K562 (cell line): Measurements from ENCODE around the gene RABGAP1. TPM values are rescaled to one million over a fixed set of nuclear protein-coding genes. Genes with fewer than 3 reads are reported as not detected.
A peak's percentile ranks its signal among the peaks of the same experiment; 100 is the strongest.

Experiments used
- ADNP ChIP-seq: fragments of 200-800 bp; sonication (Bioruptor generic); IDR thresholded peaks from 2 replicates; pipeline ENCODE4 v1.6.1; 2016; ENCODE audit warnings: missing genetic modification characterization, missing compliant biosample characterization
- ARID1B ChIP-seq: fragments of 450-650 bp; IDR thresholded peaks from 2 replicates; pipeline ENCODE4 v1.6.1; 2016; ENCODE audit warnings: antibody characterized with exemption, mild to moderate bottlenecking, inconsistent platforms
- BACH1 ChIP-seq: fragments of 200-800 bp; sonication (Bioruptor generic); IDR thresholded peaks from 2 replicates; pipeline ENCODE4 v1.6.1; 2016; ENCODE audit warnings: missing genetic modification characterization, missing compliant biosample characterization
- CBFB ChIP-seq: sonication (generic); formaldehyde crosslinking; IDR thresholded peaks from 2 replicates; pipeline ENCODE4 v1.4.0; 2020; ENCODE audit warnings: mild to moderate bottlenecking, missing genetic modification reagents
- E2F6 ChIP-seq, 2 experiments: IDR thresholded peaks; 2 replicates each; pipeline ENCODE4 v1.6.1; 2011; ENCODE audit warnings: borderline replicate concordance in 1 of 2, control low read depth in 1 of 2, low read depth in 1 of 2, low read length in 1 of 2, mild to moderate bottlenecking in 1 of 2, mixed read lengths in 1 of 2, moderate library complexity in 1 of 2; ENCODE audit not compliant: insufficient read depth in 1 of 2, insufficient read length in 1 of 2, poor library complexity in 1 of 2, severe bottlenecking in 1 of 2; ENCODE audit errors: extremely low read depth in 1 of 2
- EHMT2 ChIP-seq: fragments of 450-650 bp; IDR thresholded peaks from 2 replicates; pipeline ENCODE4 v1.6.1; 2018; ENCODE audit warnings: antibody characterized with exemption
- EP300 ChIP-seq: IDR thresholded peaks from 2 replicates; pipeline ENCODE4 v1.6.1; 2012; ENCODE audit warnings: low read length, improper control_type of control experiment
- EP400 ChIP-seq: fragments of 450-650 bp; IDR thresholded peaks from 2 replicates; pipeline ENCODE4 v1.6.1; 2017; ENCODE audit warnings: antibody characterized with exemption, mild to moderate bottlenecking, moderate library complexity
- FOXA3 ChIP-seq, 2 experiments: fragments of 450-650 bp in 1 of 2; sonication (generic) in 1 of 2; formaldehyde crosslinking; IDR thresholded peaks in 1 of 2; conservative IDR thresholded peaks in 1 of 2; 2 replicates each; pipeline versions ENCODE4 v1.4.0 to v1.8.0; 2020 to 2022; ENCODE audit warnings: mild to moderate bottlenecking in 2 of 2, missing genetic modification reagents in 1 of 2
- IFI16 ChIP-seq: fragments of 250-450 bp; sonication (Bioruptor Pico); IDR thresholded peaks from 2 replicates; pipeline ENCODE4 v2.1.2; 2022; ENCODE audit warnings: mild to moderate bottlenecking, inconsistent platforms
- KLF13 ChIP-seq: fragments of 450-650 bp; IDR thresholded peaks from 2 replicates; pipeline ENCODE4 v1.6.1; 2016; ENCODE audit warnings: missing genetic modification characterization, low read depth, mild to moderate bottlenecking, missing compliant biosample characterization, moderate library complexity, borderline replicate concordance
- RAD51 ChIP-seq: fragments of 450-650 bp; IDR thresholded peaks from 2 replicates; pipeline ENCODE4 v1.7.1; 2016; ENCODE audit warnings: low read depth, mild to moderate bottlenecking, borderline replicate concordance
- RBM14 ChIP-seq: fragments of 200-400 bp; formaldehyde crosslinking; IDR thresholded peaks from 2 replicates; pipeline ENCODE4 v1.6.1; 2018; ENCODE audit warnings: low read depth, mild to moderate bottlenecking, low read length, moderate library complexity, borderline replicate concordance; ENCODE audit not compliant: insufficient read depth
- RBM25 ChIP-seq: fragments of 200-400 bp; formaldehyde crosslinking; IDR thresholded peaks from 2 replicates; pipeline ENCODE4 v1.6.1; 2018; ENCODE audit warnings: low read length, low read depth, moderate library complexity; ENCODE audit not compliant: severe bottlenecking
- TAF1 ChIP-seq: IDR thresholded peaks from 2 replicates; pipeline ENCODE4 v1.6.1; 2011; ENCODE audit warnings: mild to moderate bottlenecking, low read length, moderate library complexity; ENCODE audit not compliant: insufficient read depth, control insufficient read depth, severe bottlenecking; ENCODE audit errors: extremely low read depth
- ZNF121 ChIP-seq: sonication (generic); formaldehyde crosslinking; conservative IDR thresholded peaks from 2 replicates; pipeline ENCODE4 v1.8.0; 2022; ENCODE audit warnings: missing genetic modification reagents
- ZNF134 ChIP-seq: fragments of 250-450 bp; sonication (Bioruptor Pico); conservative IDR thresholded peaks from 2 replicates; pipeline ENCODE4 v1.4.0; 2020
- ZNF239 ChIP-seq: fragments of 250-450 bp; sonication (Bioruptor Pico); IDR thresholded peaks from 2 replicates; pipeline ENCODE4 v1.4.0; 2020; ENCODE audit warnings: mild to moderate bottlenecking
- ZNF518B ChIP-seq: fragments of 250-450 bp; sonication (Bioruptor Pico); IDR thresholded peaks from 2 replicates; pipeline ENCODE4 v1.5.0; 2021; ENCODE audit warnings: mild to moderate bottlenecking, moderate library complexity
- ZNF780A ChIP-seq: fragments of 250-450 bp; sonication (Bioruptor Pico); IDR thresholded peaks from 2 replicates; pipeline ENCODE4 v1.5.0; 2021; ENCODE audit warnings: mild to moderate bottlenecking
- polyA plus RNA-seq, 8 experiments: library from polyadenylated mRNA; depleted of rRNA in 4 of 8; stranded (reverse) in 5 of 8; unstranded in 3 of 8; fragments of >200 nt; fragmentation: Nextera tagmentation in 2 of 8; fragmentation: Illumina TruSeq in 1 of 8; extraction: Ambion mirVana in 2 of 8; extraction: Trizol in 1 of 8; gene quantifications; 2 replicates each; pipeline versions ENCODE4 v1.2.1 to v1.2.3, GENCODE V29; 2011 to 2014; ENCODE audit warnings: inconsistent platforms in 1 of 8, missing spikeins in 1 of 8
- total RNA-seq, 7 experiments: library from RNA; depleted of rRNA in 6 of 7; stranded (reverse); fragments of >200 nt in 6 of 7; fragmentation: Illumina TruSeq in 2 of 7; extraction: Trizol in 2 of 7; gene quantifications; 2 replicates each; pipeline versions ENCODE4 v1.2.1 to v1.2.3, GENCODE V29; 2011 to 2021; ENCODE audit warnings: low replicate concordance in 1 of 7
- TF ChIP-seq, protein P1 (sequence below): fragments of 250-450 bp; sonication (Bioruptor Pico); IDR thresholded peaks from 2 replicates; pipeline ENCODE4 v1.5.0; 2021; ENCODE audit warnings: mild to moderate bottlenecking, borderline replicate concordance

Gene RABGAP1
- total and polyA plus RNA-seq, 9 of the 15 experiments (the other 6 are each of a cell fraction or from before 2014, with no cell fraction given) = 1.5 to 22.7 (median 13.1) TPM

GRCh38 chr9:122941582-122942234, 888 bp downstream of the RABGAP1 start (continued):
- TF ChIP-seq E2F6 (IDR thresholded peaks at IDR 0.05; ENCODE audit: borderline replicate concordance in 1 of 2, extremely low read depth in 1 of 2, insufficient read depth in 1 of 2, insufficient read length in 1 of 2, low read depth in 1 of 2, low read length in 1 of 2, poor library complexity in 1 of 2, severe bottlenecking in 1 of 2) = no peak
- no peak for TF ChIP-seq ZNF134
- TF ChIP-seq, protein P1, sequence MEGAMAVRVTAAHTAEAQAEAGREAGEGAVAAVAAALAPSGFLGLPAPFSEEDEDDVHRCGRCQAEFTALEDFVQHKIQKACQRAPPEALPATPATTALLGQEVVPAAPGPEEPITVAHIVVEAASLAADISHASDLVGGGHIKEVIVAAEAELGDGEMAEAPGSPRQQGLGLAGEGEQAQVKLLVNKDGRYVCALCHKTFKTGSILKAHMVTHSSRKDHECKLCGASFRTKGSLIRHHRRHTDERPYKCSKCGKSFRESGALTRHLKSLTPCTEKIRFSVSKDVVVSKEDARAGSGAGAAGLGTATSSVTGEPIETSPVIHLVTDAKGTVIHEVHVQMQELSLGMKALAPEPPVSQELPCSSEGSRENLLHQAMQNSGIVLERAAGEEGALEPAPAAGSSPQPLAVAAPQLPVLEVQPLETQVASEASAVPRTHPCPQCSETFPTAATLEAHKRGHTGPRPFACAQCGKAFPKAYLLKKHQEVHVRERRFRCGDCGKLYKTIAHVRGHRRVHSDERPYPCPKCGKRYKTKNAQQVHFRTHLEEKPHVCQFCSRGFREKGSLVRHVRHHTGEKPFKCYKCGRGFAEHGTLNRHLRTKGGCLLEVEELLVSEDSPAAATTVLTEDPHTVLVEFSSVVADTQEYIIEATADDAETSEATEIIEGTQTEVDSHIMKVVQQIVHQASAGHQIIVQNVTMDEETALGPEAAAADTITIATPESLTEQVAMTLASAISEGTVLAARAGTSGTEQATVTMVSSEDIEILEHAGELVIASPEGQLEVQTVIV (CRISPR knock-in tag) = no peak
- no peak for TF ChIP-seq RBM14
- TF ChIP-seq ARID1B = no peak
- TF ChIP-seq EP300 = no peak
- TF ChIP-seq BACH1 (tag) = no peak
- no peak for TF ChIP-seq CBFB (CRISPR knock-in tag)
- TF ChIP-seq EP400 = no peak
- no peak for TF ChIP-seq RAD51
- TF ChIP-seq IFI16 = no peak
- no peak for TF ChIP-seq FOXA3 (CRISPR knock-in tag; conservative IDR thresholded peaks at IDR 0.05 in 1 of 2, IDR thresholded peaks at IDR 0.05 in 1 of 2)
- TF ChIP-seq ZNF518B (CRISPR knock-in tag) = no peak
- no peak for TF ChIP-seq ZNF121 (CRISPR knock-in tag)
- TF ChIP-seq TAF1 = no peak
- TF ChIP-seq ADNP (tag) = no peak
- TF ChIP-seq KLF13 (tag) = no peak
- TF ChIP-seq RBM25 = no peak
- peak; percentile 91 for TF ChIP-seq EHMT2
- TF ChIP-seq ZNF780A (CRISPR knock-in tag) = no peak
- no peak for TF ChIP-seq ZNF239
